Gastrocnemius medialis (tissue), 4 donors: ENCODE data around the gene ENOX2.

Experiments used
- POLR2A ChIP-seq, 2 donors: fragments of 450-650 bp; IDR thresholded peaks; one replicate each; pipeline ENCODE4 v1.6.1; 2017; ENCODE audit warnings: antibody characterized with exemption in 2 of 2, mild to moderate bottlenecking in 2 of 2, moderate library complexity in 2 of 2
- TF ChIP-seq, protein P1 (sequence below), 5 experiments: fragments of 450-650 bp in 3 of 5; fragments of 200-600 bp in 2 of 5; sonication (generic) in 2 of 5; IDR thresholded peaks in 4 of 5; conservative IDR thresholded peaks in 1 of 5; 1 replicate in 4 of 5; 2 replicates in 1 of 5; pipeline ENCODE4 v1.5.1; 2016 to 2019; ENCODE audit warnings: antibody characterized with exemption in 5 of 5, mild to moderate bottlenecking in 3 of 5, moderate library complexity in 3 of 5

DNA sequence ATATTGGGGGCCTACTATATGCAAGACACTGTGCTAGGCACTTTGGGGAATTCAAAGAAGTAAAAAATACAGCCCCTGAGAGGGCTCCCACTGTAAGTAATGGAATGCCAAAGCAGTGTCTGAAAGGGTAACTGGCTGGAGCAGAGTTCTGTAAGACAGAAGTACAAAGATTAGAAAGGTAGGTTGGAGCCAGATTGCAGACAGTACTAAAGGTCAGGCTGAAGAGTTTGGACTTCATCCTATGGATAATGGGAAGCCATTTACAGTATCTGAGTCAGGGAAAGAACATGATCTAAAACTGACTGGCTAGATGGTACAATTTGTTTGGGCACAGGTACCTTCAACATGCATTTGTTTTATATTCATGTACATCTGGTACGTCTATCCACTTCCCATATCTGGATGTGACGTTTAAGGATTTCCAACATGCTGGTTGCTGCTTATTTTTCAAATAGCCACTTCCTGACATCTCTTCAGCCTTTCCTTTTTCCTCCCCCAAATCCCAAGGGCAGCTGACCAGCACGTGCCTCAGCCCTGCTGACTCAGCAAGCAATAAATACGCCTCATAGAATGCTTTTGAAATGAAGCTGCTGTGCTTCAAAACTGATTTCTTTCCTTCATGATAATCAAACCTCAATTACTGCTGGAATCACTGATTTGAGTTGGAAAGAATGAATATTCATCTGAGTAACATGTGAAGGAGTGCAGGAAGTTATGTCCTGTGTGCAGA, 9.5 kb downstream of the ENOX2 start:
- TF ChIP-seq, protein P1, sequence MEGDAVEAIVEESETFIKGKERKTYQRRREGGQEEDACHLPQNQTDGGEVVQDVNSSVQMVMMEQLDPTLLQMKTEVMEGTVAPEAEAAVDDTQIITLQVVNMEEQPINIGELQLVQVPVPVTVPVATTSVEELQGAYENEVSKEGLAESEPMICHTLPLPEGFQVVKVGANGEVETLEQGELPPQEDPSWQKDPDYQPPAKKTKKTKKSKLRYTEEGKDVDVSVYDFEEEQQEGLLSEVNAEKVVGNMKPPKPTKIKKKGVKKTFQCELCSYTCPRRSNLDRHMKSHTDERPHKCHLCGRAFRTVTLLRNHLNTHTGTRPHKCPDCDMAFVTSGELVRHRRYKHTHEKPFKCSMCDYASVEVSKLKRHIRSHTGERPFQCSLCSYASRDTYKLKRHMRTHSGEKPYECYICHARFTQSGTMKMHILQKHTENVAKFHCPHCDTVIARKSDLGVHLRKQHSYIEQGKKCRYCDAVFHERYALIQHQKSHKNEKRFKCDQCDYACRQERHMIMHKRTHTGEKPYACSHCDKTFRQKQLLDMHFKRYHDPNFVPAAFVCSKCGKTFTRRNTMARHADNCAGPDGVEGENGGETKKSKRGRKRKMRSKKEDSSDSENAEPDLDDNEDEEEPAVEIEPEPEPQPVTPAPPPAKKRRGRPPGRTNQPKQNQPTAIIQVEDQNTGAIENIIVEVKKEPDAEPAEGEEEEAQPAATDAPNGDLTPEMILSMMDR (IDR thresholded peaks at IDR 0.05 in 4 of 5, conservative IDR thresholded peaks at IDR 0.05 in 1 of 5), result no peak
- no peak for TF ChIP-seq POLR2A (IDR thresholded peaks at IDR 0.05)
